NCI-H748 (cell line): Measurements from ENCODE around the gene POLR2E.

Source experiments
- DNase-seq: peaks from one replicate; lab custom pipeline; 2025; ENCODE audit not compliant: unreplicated experiment; lab: John Stamatoyannopoulos, UW

POLR2E gene

DNA sequence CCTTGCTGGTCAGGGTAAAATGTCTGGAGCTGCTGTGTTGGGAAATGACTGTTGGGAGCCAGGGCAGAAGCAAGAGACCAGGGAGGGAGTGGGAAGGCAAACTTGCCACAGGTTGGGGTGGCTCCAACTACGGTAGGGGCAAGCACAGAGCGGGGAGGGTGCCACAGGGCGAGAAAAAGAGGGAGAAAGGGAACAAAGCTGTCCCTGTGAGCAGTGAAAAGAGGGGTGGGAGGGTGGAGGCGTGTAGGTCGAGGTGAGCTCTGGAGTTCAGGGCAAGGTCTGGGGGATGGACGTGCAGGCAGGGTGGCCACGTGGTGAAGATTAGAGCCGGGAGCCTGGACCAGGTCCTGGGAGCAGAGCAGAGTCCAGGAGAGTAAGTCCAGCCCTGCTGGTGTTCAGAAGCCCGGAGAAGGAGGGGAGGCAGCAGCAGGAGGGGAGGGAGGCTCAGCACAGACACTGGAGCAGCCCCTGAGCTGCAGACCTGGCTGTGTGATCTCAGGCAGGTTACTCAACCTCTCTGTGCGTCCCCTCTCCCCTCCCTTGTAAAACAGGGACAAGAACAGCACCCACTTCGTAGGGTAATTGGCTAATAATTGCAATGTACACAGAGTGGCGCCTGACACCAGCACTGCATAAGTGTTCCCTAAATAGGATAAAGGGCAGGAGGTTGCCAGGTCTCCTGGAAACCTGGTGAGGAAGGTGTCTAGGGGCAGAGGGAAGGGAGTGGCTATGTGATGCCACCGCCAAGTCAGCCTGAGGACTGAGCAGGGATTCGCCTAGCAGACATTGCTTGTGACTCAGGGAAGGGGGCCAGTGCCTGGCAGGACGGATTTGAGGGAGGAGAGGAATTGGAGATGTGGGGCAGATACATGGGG is 3.2 kb upstream of the POLR2E start:
- DNase-seq = peak; percentile 43

DNA sequence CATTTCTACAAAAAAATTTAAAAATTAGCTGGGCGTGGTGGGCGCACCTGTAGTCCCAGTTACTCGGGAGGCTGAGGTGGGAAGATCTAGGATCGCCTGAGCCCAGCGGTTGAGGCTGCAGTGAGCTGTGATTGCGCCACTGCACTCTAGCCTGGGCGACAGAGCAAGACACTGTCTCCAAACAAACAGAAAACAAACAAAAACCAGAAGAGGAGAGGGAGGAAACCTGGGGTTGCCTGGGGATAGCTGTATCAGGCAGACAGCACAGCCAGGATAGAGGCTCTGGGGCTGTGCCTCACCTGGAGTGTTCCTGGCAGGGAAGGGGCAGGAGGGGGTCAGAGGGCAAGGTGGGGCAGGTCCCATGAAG is 2.6 kb upstream of the POLR2E start:
- no peak for DNase-seq

DNA sequence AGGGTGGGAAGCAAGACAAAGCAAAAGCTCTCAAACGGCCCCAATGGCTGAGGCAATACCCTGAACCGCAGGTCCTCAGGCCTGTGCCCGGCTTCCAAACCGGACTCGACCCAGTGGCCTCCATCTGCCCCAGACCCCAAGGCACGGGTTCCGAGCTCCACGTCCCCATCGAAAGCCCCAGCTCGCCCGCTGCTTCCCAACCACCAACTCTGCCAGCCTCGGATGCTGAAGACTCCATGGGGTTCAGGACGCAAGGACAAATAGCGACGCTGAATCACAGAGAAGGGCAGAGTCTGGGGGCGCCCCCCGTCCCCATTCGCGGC is 559 bp downstream of the POLR2E start:
- DNase-seq = no peak

GRCh38 chr19:1093811-1094553 is 1.2 kb downstream of the POLR2E start:
- no peak for DNase-seq

GRCh38 chr19:1093330-1093729 is 1.8 kb downstream of the POLR2E start:
- no peak for DNase-seq

DNA sequence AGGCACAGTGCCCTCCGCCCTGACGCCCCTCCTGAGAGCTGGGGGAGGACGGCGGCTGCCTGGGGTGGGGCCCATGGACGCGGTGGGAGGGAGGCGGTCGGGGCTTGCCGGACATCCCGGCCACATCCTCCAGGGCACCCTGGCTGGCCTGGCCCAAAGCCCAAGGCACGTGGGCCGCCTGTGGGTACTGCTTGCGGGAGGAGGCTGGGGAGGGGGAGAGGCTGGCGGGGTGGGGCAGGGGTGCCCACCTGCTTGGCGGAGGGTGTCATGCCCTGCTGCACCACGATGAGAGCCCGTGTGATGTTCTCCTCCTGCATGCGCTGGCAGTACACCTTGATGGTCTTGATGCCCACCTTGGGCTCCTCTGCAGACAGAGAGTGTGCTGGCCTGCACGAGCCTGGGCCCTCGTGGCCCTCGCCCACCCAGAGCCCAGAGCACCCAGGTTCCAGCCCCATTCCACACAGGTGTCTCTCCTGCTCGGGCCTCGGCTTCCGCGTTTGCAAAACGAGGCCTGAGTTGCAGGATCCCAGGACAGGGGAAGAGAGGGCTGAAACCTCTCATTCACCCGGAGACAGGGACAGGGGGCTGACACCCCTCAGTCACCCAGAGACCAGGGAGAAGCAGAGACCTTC is 3.5 kb downstream of the POLR2E start:
- DNase-seq = no peak

GRCh38 chr19:1090731-1091543 is 4.2 kb downstream of the POLR2E start:
- no peak for DNase-seq

- DNase-seq = no peak
Measured at GRCh38 chr19:1089891-1090290, 5.3 kb downstream of the POLR2E start.

DNA sequence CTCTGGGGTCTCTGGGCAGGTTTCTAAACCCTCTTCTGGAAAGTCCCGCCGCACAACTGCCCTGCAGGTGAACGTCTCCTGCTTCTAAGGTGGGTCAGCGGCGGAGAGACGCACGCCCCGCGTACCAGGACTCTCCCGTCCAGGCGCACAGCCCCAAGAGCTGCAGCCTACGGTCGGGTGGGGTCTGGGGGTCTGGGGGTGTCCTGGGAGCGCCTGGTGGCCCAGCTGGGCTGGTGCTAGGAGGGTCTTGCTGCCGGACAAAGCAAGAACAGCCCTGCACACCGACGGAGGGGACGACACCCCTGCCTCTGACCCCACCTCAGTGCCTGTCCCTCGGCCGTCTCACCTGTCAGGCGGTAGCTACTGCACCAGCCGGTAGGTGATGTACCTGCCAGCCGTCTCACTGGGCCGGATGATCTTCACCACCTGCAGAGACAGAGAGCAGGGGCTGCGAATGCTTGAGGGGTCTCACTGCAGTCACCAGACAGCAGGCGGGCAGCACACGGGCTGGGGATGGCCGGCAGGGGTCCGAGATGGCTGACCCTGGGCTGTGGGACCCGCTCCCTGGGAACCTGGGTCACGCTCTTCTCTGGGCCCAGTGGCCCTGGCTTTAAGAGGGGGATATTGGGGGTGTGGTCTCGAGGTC is 5.9 kb downstream of the POLR2E start:
- no peak for DNase-seq

GRCh38 chr19:1088416-1089010 is 6.7 kb downstream of the POLR2E start:
- DNase-seq = no peak

DNA sequence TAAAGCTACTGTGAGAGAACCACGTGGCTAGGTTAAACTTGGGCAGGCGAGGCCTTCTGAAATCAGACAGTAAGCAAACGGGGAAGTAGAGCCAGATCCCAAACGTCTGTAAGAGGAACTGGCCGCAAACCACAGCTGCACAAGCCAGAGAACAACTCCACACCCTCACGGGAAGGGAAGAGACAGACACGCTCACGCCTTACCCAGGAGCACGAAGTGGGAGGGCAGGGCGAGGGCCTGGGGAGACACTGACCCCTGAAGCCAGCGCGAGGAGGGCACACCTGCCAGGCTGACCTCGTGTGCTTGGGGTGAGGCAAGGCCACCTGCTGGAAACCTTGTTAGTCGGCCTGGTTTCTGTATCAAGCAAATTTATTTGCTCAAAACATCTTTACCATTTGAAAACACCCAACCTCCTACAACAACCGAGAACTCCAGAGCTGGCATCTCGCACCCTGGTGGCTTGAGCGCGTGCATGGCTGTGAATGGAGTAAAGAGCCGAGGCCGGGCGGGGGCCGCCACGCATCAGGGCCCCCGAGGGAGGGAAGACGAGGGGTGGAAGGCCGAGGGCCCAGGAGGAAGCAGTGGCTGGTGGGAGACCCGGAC is 7.3 kb downstream of the POLR2E start:
- no peak for DNase-seq

DNA sequence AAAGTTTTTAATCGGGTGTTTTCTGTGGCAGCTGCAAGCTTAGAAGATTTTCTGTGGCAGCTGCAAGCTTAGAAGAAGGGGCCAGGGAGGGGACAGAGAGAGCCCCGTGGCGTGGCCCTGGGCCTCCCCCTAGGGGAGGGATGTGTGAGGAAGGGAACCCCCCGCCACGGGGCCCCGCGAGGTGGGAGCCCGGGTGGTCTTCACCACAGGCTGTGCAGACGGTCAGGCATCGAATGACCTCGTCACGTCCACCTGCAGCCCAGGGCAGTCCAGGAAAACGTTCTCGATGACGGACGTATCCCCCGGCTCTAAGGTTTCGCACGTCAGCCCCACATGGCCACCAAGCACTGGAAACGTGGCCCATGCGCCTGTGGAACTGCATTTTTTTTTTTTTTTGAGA is 8.6 kb downstream of the POLR2E start:
- DNase-seq = no peak

- DNase-seq = no peak
Measured at GRCh38 chr19:1085676-1086442, 9.3 kb downstream of the POLR2E start.

- DNase-seq = no peak
Measured at GRCh38 chr19:1085053-1085658, 10.0 kb downstream of the POLR2E start.

GRCh38 chr19:1084024-1084868 is 10.9 kb downstream of the POLR2E start:
- DNase-seq = no peak

DNA sequence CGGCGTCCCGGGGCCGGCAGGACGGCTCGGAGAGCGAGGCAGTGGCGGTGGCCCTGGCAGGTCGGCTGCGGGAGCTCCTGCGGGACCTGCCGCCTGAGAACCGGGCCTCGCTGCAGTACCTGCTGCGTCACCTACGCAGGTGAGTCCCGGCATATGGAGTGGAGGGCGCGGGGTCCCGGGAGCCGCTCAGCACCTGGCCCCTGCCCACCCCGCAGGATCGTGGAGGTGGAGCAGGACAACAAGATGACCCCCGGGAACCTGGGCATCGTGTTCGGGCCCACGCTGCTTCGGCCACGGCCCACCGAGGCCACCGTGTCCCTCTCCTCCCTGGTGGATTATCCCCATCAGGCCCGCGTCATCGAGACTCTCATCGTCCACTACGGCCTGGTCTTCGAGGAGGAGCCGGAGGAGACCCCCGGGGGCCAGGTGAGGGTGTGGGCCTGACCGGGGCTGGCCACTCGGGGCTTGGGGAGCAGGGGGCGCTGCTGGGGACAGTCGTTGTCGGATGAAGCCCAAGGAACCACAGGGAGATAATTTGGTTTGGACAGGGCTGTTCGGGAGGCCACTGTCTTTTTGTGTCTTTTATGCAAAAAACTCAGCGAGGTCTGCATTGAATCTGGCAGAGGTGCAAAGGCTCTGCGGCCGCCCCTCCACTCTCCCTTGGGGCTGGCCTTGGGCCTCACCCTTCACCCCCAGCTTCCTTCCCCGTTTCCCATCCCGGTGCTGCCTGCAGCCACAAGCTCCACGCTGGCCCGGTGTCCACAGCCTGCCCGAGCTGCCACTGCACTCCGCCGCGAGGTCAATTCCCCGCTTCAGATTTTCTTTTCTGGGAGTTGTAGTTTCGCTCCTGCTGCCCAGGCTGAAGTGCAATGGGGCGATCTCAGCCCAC is 12.0 kb downstream of the POLR2E start:
- DNase-seq = no peak
